DMS114 treated with DMSO at 0.1 percent for 48 hours (cell line): Measurements from ENCODE around the gene KRT15.

Source experiments
- DNase-seq: peaks from one replicate; lab custom pipeline; 2025; ENCODE audit not compliant: unreplicated experiment; lab: John Stamatoyannopoulos, UW

Gene KRT15

GRCh38 chr17:41518789-41519449 is at the start of gene KRT15:
KRT15 (minus strand) TSS chr17:41518890; CDS start chr17:41518827, 63 bp downstream.
- DNase-seq = no peak

- DNase-seq = no peak
These were observed 48.6 kb upstream of the KRT15 start for GRCh38 chr17:41567317-41567716.

- DNase-seq = no peak
These were observed 46.6 kb upstream of the KRT15 start for GRCh38 chr17:41565338-41565737.

DNA sequence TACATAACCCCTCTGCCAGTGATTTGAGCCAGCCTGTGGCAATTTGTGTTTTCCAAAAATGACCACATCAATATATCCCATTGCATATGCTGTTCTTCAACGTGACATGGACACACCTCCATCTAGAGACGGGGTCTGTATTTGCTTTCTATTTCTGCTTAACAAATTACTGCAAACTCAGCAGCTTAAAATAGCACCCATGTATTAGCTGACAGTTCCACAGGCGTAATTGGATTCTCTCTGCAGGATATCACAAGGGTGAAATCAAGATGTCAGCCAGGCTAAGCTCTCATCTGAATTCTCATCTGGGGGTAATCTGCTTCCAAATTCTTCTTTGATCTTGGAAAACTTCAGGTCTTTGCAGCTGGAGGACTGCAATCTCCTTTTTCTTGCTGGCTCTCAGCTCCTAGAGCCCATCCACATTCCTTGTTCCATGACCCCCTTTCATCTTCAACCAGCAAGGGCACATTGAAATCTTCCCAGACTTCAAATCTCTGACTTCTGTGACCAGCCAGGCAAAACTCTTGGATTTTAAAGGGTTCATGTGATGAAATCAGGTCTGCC is 45.0 kb upstream of the KRT15 start:
- no peak for DNase-seq

DNA sequence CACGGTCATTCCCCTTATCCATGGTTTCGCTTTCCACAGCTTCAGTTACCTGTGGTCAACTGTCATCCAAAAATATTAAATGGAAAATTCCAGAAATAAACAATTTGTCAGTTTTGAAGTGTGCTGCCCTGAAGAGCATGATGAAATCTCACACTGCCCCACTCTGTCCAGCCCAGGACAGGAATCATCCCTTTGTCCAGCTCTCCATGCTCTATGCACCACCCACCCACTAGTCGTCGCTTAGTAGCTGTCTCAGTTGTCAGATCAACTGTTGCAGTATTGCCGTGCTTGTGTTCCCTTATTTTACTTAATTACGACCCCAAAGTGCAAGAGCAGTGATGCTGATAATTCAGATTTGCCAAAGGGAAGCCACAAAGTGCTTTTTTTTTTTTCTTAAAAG is 42.9 kb upstream of the KRT15 start:
- DNase-seq = no peak

DNA sequence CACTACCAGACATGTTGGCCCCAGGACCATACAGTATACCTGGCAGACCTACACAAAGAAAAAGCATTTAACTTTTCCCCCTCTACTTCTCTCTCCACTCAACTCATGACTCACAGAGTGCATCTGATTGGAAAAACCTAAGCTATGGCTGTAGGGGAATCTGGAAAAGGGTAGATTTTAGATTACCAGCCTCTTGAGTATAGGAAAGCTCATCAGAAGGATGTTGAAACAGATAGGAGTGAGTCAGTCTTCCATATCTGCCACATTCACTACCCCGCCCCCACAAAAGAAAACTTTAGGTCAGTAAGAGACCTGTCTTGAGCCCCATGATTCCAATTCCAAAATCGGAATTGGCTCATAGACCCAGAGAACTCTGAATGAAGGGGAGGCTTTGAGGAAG is 40.9 kb upstream of the KRT15 start:
- DNase-seq = no peak

GRCh38 chr17:41556931-41557330 is 38.2 kb upstream of the KRT15 start:
- no peak for DNase-seq

- no peak for DNase-seq
These were observed 37.6 kb upstream of the KRT15 start for GRCh38 chr17:41556306-41556705.

GRCh38 chr17:41555105-41555887 is 36.6 kb upstream of the KRT15 start:
- no peak for DNase-seq

GRCh38 chr17:41553987-41554680 is 35.4 kb upstream of the KRT15 start:
- no peak for DNase-seq

DNA sequence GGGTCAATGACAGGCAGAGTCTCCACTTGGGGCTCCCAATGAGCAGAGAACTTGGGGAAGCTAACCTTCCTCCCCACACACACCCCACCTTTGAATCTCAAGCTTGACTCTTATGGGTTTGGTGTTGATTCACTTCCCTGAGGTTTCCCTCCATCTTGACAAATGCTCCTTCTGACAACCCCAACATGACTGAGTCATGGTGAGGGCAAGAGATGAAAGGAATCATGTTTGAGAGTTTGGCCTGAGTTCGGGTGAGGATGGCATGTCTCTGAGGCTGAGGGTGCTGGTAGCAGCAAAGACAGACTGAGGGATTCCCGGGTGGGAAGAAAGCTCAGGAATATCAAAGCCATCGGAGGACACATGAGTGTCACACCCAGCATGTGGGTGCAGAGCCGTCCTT is 34.5 kb upstream of the KRT15 start:
- no peak for DNase-seq

DNA sequence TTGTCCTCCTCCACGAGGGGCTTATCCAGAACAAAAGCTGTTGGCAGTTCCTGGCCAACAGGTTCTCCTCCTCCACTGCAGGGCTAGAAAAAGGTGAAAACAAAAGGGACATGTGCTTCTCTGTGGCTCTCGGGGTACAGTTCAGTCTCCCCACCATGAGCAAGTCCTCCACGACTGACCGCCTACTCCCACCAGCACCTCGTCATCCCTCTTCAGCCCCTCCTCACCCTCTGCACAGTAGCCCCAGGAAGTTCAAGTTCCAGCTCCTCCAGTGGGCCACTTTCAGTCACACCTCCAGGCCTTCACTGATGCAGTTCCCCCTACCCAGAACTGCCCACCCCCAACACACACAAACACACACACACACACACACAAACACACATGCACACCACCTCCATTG is 33.8 kb upstream of the KRT15 start:
- no peak for DNase-seq

DNA sequence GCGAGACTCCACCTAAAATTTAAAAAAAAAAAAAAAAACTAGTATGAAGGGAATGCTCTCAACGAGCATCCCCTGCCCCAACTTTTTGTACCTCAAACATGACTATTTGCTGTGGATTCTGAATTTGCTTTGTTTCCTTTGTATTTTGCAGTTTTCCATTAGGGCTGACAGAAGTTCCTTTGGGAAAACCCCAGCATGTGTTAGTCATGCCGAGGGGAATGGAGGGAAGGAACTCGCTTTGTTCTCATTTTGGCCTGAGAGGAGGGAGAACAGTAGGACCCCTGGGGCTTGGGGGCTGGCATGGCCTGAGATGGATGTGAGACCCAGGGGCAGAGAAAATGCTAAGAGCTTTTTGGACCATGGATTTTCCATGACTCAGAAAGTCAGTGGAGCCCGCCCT is 32.7 kb upstream of the KRT15 start:
- DNase-seq = no peak

- no peak for DNase-seq
These were observed 30.9 kb upstream of the KRT15 start for GRCh38 chr17:41549596-41550039.

GRCh38 chr17:41548844-41549595 is 30.3 kb upstream of the KRT15 start:
- peak; percentile 51 for DNase-seq

DNA sequence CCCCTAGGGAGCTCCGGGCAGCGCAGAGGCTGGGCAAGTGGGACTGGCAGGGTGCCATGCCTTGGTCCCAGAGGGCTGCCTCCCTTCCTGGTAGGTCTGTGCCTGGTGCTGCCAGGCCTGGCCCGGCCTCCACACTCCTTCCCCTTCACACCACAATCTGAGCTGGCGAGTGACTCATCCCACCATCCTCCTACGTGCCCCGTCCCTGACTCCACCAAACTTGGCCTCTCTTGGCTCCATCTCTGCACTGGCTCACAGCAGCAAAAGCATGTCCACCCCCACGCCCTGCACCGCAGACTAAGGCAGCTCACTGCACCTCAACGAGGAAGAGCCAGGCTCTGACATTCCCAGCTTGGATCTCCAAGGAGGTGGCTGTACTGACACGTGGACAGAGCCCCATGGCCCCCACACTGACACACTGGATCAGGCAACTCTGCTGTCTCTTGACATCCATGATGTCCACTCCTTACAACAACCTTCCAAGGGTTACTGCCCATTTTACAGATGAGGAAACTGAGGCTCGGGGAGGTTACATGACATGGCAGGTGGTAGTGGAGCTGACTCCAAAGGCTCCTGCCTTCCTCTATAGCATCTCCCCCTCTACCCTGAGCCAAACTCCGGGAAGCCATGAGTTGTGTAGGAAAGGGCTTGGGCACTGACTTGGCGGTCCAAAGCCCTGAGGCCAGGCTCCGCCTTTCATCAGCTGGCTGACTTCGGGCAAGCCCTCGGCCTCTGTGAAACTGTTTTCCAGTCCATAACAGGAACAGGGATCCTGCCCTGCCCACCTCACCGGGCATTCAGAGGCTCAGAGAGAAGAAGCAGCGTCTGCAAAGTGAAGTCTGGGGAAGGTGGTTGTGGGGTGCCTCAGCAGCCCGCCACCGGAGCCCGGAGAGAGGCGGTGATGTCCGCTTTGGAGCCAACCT is 29.5 kb upstream of the KRT15 start:
- no peak for DNase-seq

GRCh38 chr17:41547378-41547841 is 28.7 kb upstream of the KRT15 start:
- DNase-seq = no peak

DNA sequence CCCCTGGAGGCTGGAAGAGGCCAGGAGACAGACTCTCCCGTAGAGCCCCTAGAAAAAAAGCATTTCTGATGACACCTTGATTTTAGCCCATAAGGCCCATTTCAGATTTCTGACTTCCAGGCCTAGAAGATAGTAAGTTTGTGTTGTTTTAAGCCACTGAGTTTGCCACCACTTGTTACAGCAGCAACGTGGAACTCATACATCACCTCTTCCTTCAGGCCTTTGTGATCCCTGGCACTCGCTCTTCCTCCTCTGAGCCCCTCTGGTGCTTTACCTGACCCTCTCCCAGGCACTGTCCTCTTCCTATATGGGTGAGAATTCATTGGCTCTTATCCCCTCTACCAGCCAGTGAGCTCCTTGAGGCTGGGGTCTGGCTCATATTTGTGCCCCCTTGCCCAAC is 28.1 kb upstream of the KRT15 start:
- DNase-seq = no peak

DNA sequence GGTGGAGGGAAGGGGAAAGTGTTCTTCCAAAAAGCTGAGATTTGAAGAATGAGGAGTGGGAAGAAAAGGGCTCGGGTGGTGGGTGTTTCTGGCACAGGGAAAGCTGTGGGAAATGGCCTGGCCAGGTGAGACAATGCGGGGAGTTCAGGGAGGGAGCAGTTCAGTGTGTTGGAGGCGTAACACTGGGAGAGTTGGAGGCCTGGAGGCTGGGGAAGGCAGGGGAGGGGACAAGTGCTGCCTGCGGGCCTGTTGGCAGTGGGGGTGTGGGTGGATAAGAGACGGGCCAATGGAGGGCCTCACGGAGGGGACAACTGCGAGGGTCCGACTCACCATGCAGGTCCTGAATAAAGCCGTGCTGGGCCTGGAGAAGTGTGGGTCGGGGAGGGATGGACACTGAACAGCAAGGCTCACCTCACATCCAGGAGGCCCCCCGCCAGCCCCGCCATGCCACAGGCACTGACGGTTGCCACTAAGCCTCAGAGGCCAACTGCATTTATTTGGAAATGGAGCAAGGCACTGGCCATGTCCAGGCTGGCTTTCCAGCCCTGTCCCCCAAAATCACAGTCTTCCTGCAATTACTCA is 27.2 kb upstream of the KRT15 start:
- no peak for DNase-seq
